Measurements from ENCODE around the gene WDR76. TPM values are rescaled to one million over a fixed set of nuclear protein-coding genes. Genes with fewer than 3 reads are reported as not detected.

Gene WDR76
- polyA plus RNA-seq, 1 of the 3 experiments (the other 2 are of a cell fraction): 1.8 TPM

GRCh38 chr15:43800286-43801141, 26.3 kb upstream of the WDR76 start, which contains the start of gene HYPK:
HYPK (plus strand) TSS chr15:43800599; CDS start chr15:43800623, 24 bp downstream.
- Histone ChIP-seq H3K36me3 (replicated peaks in 1 of 2; ENCODE audit: control insufficient read depth in 1 of 2, insufficient read depth in 2 of 2, low read length in 1 of 2) (peaks cover 44 to 50% of the 10 kb centered on the region in 2 experiments), H2AFZ (ENCODE audit: low read depth) (peak within 1 kb of the TSS; percentile 83), H3K4me3 (ENCODE audit: low read depth in 2 of 2, low read length in 1 of 2) (peak within 1 kb of the TSS; percentile 90 to 94), H3F3A (replicated peaks; ENCODE audit: insufficient read depth) (peaks cover 44% of the 10 kb centered on the region), H4K20me1 (ENCODE audit: insufficient read depth) (peaks cover 10% of the 10 kb centered on the region; the same call in 1 of the 2 replicates), H3K9me2 (no peaks in the 10 kb centered on the region), H3K9ac (peak within 1 kb of the TSS; percentile 84), H3K79me2 (ENCODE audit: insufficient read depth) (peaks cover 32% of the 10 kb centered on the region), H3K4me1 (ENCODE audit: control insufficient read depth in 1 of 2, insufficient read depth in 2 of 2, low read depth in 1 of 2, low read length in 1 of 2) (peaks cover 0 to 13% of the 10 kb centered on the region in 2 experiments), H3K4me2 (peak within 1 kb of the TSS; percentile 96), H3K27me3 (ENCODE audit: insufficient read depth) (no peaks in the 10 kb centered on the region), H3K9me3 (no peaks in the 10 kb centered on the region), H3K27ac (ENCODE audit: low read depth in 2 of 2, low read length in 1 of 2) (peak within 1 kb of the TSS; percentile 71 to 92)
- ChIA-PET CTCF (interaction anchor here (0.6 to 1.1 kb wide), 2 partner anchors 9 to 31 kb away, joined by 3 to 4 read pairs; no protein-coding TSS in a partner anchor), POLR2A (interaction anchor here (0.5 to 2.2 kb wide), 6 partner anchors 9 to 54 kb away, joined by 3 to 14 read pairs (median 4); partner anchors contain the start of genes MFAP1 and PDIA3)
- DNase-seq: peak; percentile 91
- WGBS (ENCODE audit: low lambda C conversion rate): 13% methylated on average over 44 of the region's 44 CpGs
- peak; percentile 94 for TF ChIP-seq MXI1 (IDR thresholded peaks at IDR 0.05; ENCODE audit: low read depth, low read length)
- no peak for TF ChIP-seq REST (IDR thresholded peaks at IDR 0.05; ENCODE audit: low read depth, low read length)
- TF ChIP-seq SIN3A (IDR thresholded peaks at IDR 0.05; ENCODE audit: borderline replicate concordance, low read depth, low read length): peak; percentile 81
- TF ChIP-seq RAD21 (IDR thresholded peaks at IDR 0.05; ENCODE audit: low read length): no peak
- no peak for TF ChIP-seq FOXJ3 (CRISPR knock-in tag; IDR thresholded peaks at IDR 0.05)
- no peak for TF ChIP-seq SMC3 (IDR thresholded peaks at IDR 0.05; ENCODE audit: low read depth, low read length)
- no peak for TF ChIP-seq USF1 (IDR thresholded peaks at IDR 0.05; ENCODE audit: borderline replicate concordance, low read depth)
- TF ChIP-seq CHD2 (IDR thresholded peaks at IDR 0.05; ENCODE audit: low read length, partially characterized antibody): no peak
- no peak for TF ChIP-seq CTCF (IDR thresholded peaks at IDR 0.05)
- peak; percentile 85; the same call in 1 of the 2 replicates for TF ChIP-seq TAF1 (IDR thresholded peaks at IDR 0.05; ENCODE audit: borderline replicate concordance, low read depth, low read length)
- TF ChIP-seq EZH2phosphoT487 (IDR thresholded peaks at IDR 0.05; ENCODE audit: borderline replicate concordance, low read depth): no peak
- no peak; the same call in 1 of the 2 replicates for TF ChIP-seq JUND (IDR thresholded peaks at IDR 0.05)
- peak; percentile 14; the same call in 1 of the 2 replicates for TF ChIP-seq PBX3 (IDR thresholded peaks at IDR 0.05)
- no peak for TF ChIP-seq USF2 (IDR thresholded peaks at IDR 0.05; ENCODE audit: borderline replicate concordance, low read depth, low read length)
- no peak for TF ChIP-seq IRF3 (IDR thresholded peaks at IDR 0.05; ENCODE audit: low read depth, low read length)
- TF ChIP-seq ELF1 (IDR thresholded peaks at IDR 0.05): peak; percentile 86
- peak; percentile 89 for TF ChIP-seq YY1 (IDR thresholded peaks at IDR 0.05; ENCODE audit: low read depth)
- no peak; the same call in 1 of the 2 replicates for TF ChIP-seq NRF1 (IDR thresholded peaks at IDR 0.05; ENCODE audit: low read depth, low read length)
- TF ChIP-seq GATA2 (CRISPR knock-in tag; IDR thresholded peaks at IDR 0.05): no peak
- no peak for TF ChIP-seq MEF2A (IDR thresholded peaks at IDR 0.05; ENCODE audit: borderline replicate concordance, low read depth)
- no peak for TF ChIP-seq NFIC (IDR thresholded peaks at IDR 0.05; ENCODE audit: borderline replicate concordance)
- no peak for TF ChIP-seq RFX5 (IDR thresholded peaks at IDR 0.05; ENCODE audit: low read length)
- TF ChIP-seq GABPA (IDR thresholded peaks at IDR 0.05; ENCODE audit: low read depth): peak; percentile 87

All from SK-N-SH (cell line).